GM21526 (cell line): ENCODE measurements around the gene PCDH7.

ENCODE experiments used
- ATAC-seq: cut with Tn5 transposase; IDR thresholded peaks from one replicate; pipeline ENCODE4 v1.9.1; 2021; ENCODE audit warnings: moderate library complexity; ENCODE audit not compliant: unreplicated experiment, low FRiP score

Gene PCDH7

GRCh38 chr4:30724247-30724646 lies 4.1 kb downstream of the PCDH7 start:
- no peak for ATAC-seq

GRCh38 chr4:30725562-30725961 lies 5.4 kb downstream of the PCDH7 start:
- no peak for ATAC-seq

- ATAC-seq, result no peak
Observed at GRCh38 chr4:30726090-30726675, 6.0 kb downstream of the PCDH7 start.

GRCh38 chr4:30727409-30727808 lies 7.2 kb downstream of the PCDH7 start:
- no peak for ATAC-seq

- no peak for ATAC-seq
Observed at GRCh38 chr4:30728311-30728710, 8.1 kb downstream of the PCDH7 start.

- ATAC-seq, result no peak
Observed at GRCh38 chr4:30743897-30744296, 23.7 kb downstream of the PCDH7 start.

GRCh38 chr4:30744386-30744785 lies 24.2 kb downstream of the PCDH7 start:
- ATAC-seq, result no peak

- ATAC-seq, result no peak
Observed at GRCh38 chr4:30744957-30745640, 24.9 kb downstream of the PCDH7 start.

GRCh38 chr4:30746735-30747134 lies 26.6 kb downstream of the PCDH7 start:
- no peak for ATAC-seq

- no peak for ATAC-seq
Observed at GRCh38 chr4:30753316-30753715, 33.1 kb downstream of the PCDH7 start.

- no peak for ATAC-seq
Observed at GRCh38 chr4:30754021-30754420, 33.9 kb downstream of the PCDH7 start.

- ATAC-seq, result no peak
Observed at GRCh38 chr4:30755346-30755745, 35.2 kb downstream of the PCDH7 start.

- no peak for ATAC-seq
Observed at GRCh38 chr4:30756553-30756952, 36.4 kb downstream of the PCDH7 start.

- no peak for ATAC-seq
Observed at GRCh38 chr4:30757357-30757756, 37.2 kb downstream of the PCDH7 start.

- ATAC-seq, result no peak
Observed at GRCh38 chr4:30760551-30760950, 40.4 kb downstream of the PCDH7 start.

- ATAC-seq, result no peak
Observed at GRCh38 chr4:30763321-30763727, 43.2 kb downstream of the PCDH7 start.

GRCh38 chr4:30765022-30765421 lies 44.9 kb downstream of the PCDH7 start:
- no peak for ATAC-seq

- ATAC-seq, result no peak
Observed at GRCh38 chr4:30767147-30767845, 47.1 kb downstream of the PCDH7 start.

GRCh38 chr4:30768277-30768676 lies 48.1 kb downstream of the PCDH7 start:
- no peak for ATAC-seq

GRCh38 chr4:30769093-30769492 lies 48.9 kb downstream of the PCDH7 start:
- no peak for ATAC-seq

- ATAC-seq, result no peak
Observed at GRCh38 chr4:30770049-30770549, 49.9 kb downstream of the PCDH7 start.

GRCh38 chr4:30770812-30771211 lies 50.6 kb downstream of the PCDH7 start:
- no peak for ATAC-seq
